Chondrocyte (in vitro differentiated cells): ENCODE measurements around the gene FCRL2. TPM values are rescaled to one million over a fixed set of nuclear protein-coding genes. Genes with fewer than 3 reads are reported as not detected.

Experiments
- DNase-seq: peaks from one replicate; pipeline ENCODE4 v3.0.0; 2021; ENCODE audit warnings: mixed read lengths, low spot score
- H3K27ac Mint-ChIP-seq: one replicate; pipeline ENCODE4 v1.8.0; 2021; ENCODE audit warnings: mild to moderate bottlenecking, moderate library complexity, mixed read lengths; ENCODE audit not compliant: unreplicated experiment
- H3K27me3 Mint-ChIP-seq: 2 replicates; pipeline ENCODE4 v1.8.0; 2021; ENCODE audit warnings: low read depth, mixed read lengths
- H3K36me3 Mint-ChIP-seq: 2 replicates; pipeline ENCODE4 v1.8.0; 2021; ENCODE audit warnings: low read depth, mixed read lengths
- H3K4me1 Mint-ChIP-seq: 2 replicates; pipeline ENCODE4 v1.8.0; 2021; ENCODE audit warnings: low read depth, mild to moderate bottlenecking, mixed read lengths
- H3K4me3 Mint-ChIP-seq: one replicate; pipeline ENCODE4 v1.8.0; 2021; ENCODE audit warnings: mild to moderate bottlenecking, moderate library complexity, mixed read lengths; ENCODE audit not compliant: unreplicated experiment
- H3K9me3 Mint-ChIP-seq: 2 replicates; pipeline ENCODE4 v1.8.0; 2021; ENCODE audit warnings: low read depth, mixed read lengths
- CTCF ChIP-seq: fragments of 200-600 bp; sonication (generic); IDR thresholded peaks from 2 replicates; pipeline ENCODE4 v1.5.0; 2021; ENCODE audit warnings: antibody characterized with exemption, mild to moderate bottlenecking, moderate library complexity
- total RNA-seq: library from RNA; stranded (reverse); gene quantifications from 3 replicates; pipeline ENCODE4 v1.2.1, GENCODE V29; 2021

Gene FCRL2
- total RNA-seq, 1 donor from 2014 or later = not detected

GRCh38 chr1:157773493-157774350 lies 3.2 kb downstream of the FCRL2 start:
- no peak overlapping the region for H3K4me3 Mint-ChIP-seq
- no peaks in the 10 kb centered on the region for H3K36me3 Mint-ChIP-seq

GRCh38 chr1:157771661-157772425 lies 5.1 kb downstream of the FCRL2 start:
- no peak for TF ChIP-seq CTCF
- Mint-ChIP-seq H3K4me3 (no peak overlapping the region), H3K9me3 (no peaks in the 10 kb centered on the region), H3K36me3 (no peaks in the 10 kb centered on the region), H3K27ac (no peak overlapping the region), H3K27me3 (peaks cover 9% of the 10 kb centered on the region), H3K4me1 (no peaks in the 10 kb centered on the region)
- DNase-seq = no peak

More at GRCh38 chr1:157773493-157774350, 3.2 kb downstream of the FCRL2 start:
- DNase-seq = no peak
- Mint-ChIP-seq H3K9me3 (no peaks in the 10 kb centered on the region), H3K4me1 (no peaks in the 10 kb centered on the region), H3K27me3 (peaks cover 9% of the 10 kb centered on the region), H3K27ac (no peak overlapping the region)
- no peak for TF ChIP-seq CTCF

GRCh38 chr1:157770442-157771043 lies 6.4 kb downstream of the FCRL2 start:
- TF ChIP-seq CTCF = no peak
- DNase-seq = no peak
- H3K4me3 Mint-ChIP-seq = no peak overlapping the region
- no peaks in the 10 kb centered on the region for H3K4me1 Mint-ChIP-seq
- no peak overlapping the region for H3K27ac Mint-ChIP-seq
- H3K9me3 Mint-ChIP-seq = no peaks in the 10 kb centered on the region
- H3K27me3 Mint-ChIP-seq = peaks cover 9% of the 10 kb centered on the region
- no peaks in the 10 kb centered on the region for H3K36me3 Mint-ChIP-seq

- Mint-ChIP-seq H3K4me3 (no peak overlapping the region), H3K4me1 (no peaks in the 10 kb centered on the region), H3K36me3 (no peaks in the 10 kb centered on the region), H3K27ac (no peak overlapping the region), H3K27me3 (peaks cover 1% of the 10 kb centered on the region), H3K9me3 (no peaks in the 10 kb centered on the region)
- DNase-seq = no peak
- TF ChIP-seq CTCF = no peak
Observed at GRCh38 chr1:157766792-157767191, 10.1 kb downstream of the FCRL2 start.

- Mint-ChIP-seq H3K9me3 (peaks cover 16% of the 10 kb centered on the region), H3K4me3 (no peak overlapping the region), H3K27ac (no peak overlapping the region), H3K4me1 (no peaks in the 10 kb centered on the region), H3K36me3 (no peaks in the 10 kb centered on the region), H3K27me3 (no peaks in the 10 kb centered on the region)
- DNase-seq = no peak
- no peak for TF ChIP-seq CTCF
Observed at GRCh38 chr1:157758018-157758417, 18.9 kb downstream of the FCRL2 start.
